Measurements from ENCODE around the gene KBTBD13. TPM values are rescaled to one million over a fixed set of nuclear protein-coding genes. Genes with fewer than 3 reads are reported as not detected.

The KBTBD13 gene
- total RNA-seq, 2 experiments from 2014 or later = not detected

DNA sequence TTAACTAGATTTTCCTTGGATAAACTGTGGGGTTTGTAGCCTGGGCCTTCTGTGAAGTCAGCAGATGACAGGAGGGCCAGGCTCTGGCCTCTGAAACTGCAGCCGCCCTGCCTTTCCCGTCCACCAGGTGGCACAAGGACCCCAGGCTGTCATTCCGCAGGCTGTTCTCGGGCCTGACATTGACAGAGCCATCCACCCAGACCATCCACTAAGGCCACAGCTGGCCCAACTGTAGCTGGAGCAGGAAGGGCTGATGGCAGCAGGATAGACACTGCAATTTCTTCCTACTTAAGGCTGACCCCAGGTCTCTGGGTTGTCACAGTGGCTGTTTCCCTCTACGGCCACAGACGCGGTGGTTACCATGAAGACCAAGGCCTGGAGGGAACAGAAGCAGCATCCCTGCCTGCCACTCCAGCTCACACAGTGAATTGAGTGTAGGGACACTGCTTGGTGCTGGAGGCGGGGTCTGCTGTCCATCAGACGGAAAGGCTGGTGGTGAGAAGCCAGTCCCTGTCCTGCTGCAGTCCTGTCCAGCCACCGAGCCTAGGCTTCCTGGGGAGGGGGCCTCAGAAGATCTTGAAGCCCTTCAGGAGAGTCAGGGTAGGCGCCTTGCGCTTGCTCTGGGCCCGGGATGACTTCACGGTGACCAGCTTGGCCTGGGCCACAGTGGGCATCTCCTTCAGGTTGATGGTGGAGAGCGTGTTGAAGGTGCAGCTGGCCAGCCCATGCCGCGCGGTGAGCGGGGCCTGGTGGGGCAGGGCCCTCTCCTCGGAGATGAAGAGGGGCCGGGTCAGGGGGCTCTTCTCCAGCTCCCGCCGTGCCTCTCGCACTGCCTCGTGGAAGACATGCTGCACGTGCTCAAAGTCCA, 22.0 kb upstream of the KBTBD13 start:
- Mint-ChIP-seq H3K27ac (no peak overlapping the region), H3K27me3 (ENCODE audit: low read depth) (no peaks in the 10 kb centered on the region), H3K4me3 (no peak overlapping the region), H3K4me1 (ENCODE audit: low read depth) (peaks cover 8% of the 10 kb centered on the region), H3K36me3 (ENCODE audit: low read depth) (no peaks in the 10 kb centered on the region), H3K9me3 (no peaks in the 10 kb centered on the region)
- CTCF ChIA-PET = interaction anchor here (0.6 to 2.6 kb wide), 9 partner anchors 13 to 245 kb away, joined by 3 to 13 read pairs (median 5); no protein-coding TSS in a partner anchor
- peak; percentile 71 for DNase-seq
- intact Hi-C loops (cut with micrococcal nuclease) = loop anchor here (1.0 kb wide), 3 partner anchors 24 to 243 kb away; no protein-coding TSS in a partner anchor

DNA sequence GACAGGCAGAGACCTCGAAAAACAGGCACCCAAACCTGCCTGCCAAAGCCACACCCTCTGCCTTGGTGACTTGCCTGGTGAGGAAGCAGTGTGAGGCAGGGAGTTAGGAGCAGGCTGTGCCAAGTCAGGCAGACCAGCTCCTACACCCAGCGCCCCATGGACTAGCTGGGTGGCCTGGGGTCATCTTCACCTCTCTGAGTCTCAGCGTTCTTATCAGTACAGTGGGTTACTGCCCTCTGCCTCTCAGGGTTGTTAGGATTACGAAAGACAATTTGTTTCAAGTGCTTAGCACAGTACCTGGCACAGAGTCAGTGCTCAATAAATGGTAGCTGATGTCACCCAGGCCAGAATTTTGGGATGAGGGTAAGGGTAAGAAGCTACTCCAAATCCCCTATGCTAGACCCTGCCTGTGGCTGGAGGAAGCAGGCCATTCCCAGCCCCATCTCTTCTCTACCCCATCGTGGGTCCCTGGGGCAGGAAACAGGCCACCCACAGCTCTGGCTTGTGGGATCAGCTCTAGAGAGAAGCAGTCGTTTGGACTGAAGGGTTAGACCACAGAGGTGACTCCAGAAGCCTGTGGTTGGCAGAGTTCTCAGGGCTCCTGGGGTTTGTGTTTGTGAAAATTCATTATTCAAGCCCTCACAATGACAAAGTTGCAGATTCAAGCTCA, 21.2 kb upstream of the KBTBD13 start:
- Mint-ChIP-seq H3K27me3 (ENCODE audit: low read depth) (no peaks in the 10 kb centered on the region), H3K27ac (no peak overlapping the region), H3K4me3 (no peak overlapping the region), H3K4me1 (ENCODE audit: low read depth) (peaks cover under 1% of the 10 kb centered on the region), H3K9me3 (no peaks in the 10 kb centered on the region), H3K36me3 (ENCODE audit: low read depth) (no peaks in the 10 kb centered on the region)
- CTCF ChIA-PET = interaction anchor here (0.6 to 2.6 kb wide), 11 partner anchors 9 to 245 kb away, joined by 3 to 13 read pairs (median 5); partner anchors contain the start of gene SLC51B
- intact Hi-C loops (cut with micrococcal nuclease) = no loop called here
- no peak for DNase-seq

DNA sequence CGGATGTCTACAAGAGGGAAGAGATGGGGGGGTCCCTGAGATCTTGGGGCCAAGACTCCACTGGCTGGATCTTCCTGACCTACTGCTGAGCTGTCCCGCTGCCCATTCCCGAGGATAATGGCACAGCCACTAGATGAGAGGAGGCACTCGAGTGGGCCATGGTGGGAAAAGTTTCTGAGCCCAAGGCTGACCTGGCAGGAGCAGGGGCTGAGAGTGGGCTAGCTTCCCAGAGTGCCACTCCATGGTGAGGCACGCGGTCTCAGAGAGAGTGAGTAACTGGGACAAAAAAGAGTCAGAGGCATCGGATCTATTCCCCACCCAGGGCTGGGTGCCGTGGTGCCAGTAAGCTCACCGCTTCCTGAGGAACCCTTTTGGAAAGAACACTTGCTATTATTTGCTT, 20.4 kb upstream of the KBTBD13 start:
- CTCF ChIA-PET = interaction anchor here (0.6 to 2.6 kb wide), 9 partner anchors 8 to 249 kb away, joined by 3 to 13 read pairs (median 5); partner anchors contain the start of gene SLC51B
- intact Hi-C loops (cut with micrococcal nuclease) = no loop called here
- DNase-seq = no peak
- Mint-ChIP-seq H3K4me1 (ENCODE audit: low read depth) (no peaks in the 10 kb centered on the region), H3K27ac (no peak overlapping the region), H3K4me3 (no peak overlapping the region), H3K36me3 (ENCODE audit: low read depth) (no peaks in the 10 kb centered on the region), H3K27me3 (ENCODE audit: low read depth) (no peaks in the 10 kb centered on the region), H3K9me3 (no peaks in the 10 kb centered on the region)

DNA sequence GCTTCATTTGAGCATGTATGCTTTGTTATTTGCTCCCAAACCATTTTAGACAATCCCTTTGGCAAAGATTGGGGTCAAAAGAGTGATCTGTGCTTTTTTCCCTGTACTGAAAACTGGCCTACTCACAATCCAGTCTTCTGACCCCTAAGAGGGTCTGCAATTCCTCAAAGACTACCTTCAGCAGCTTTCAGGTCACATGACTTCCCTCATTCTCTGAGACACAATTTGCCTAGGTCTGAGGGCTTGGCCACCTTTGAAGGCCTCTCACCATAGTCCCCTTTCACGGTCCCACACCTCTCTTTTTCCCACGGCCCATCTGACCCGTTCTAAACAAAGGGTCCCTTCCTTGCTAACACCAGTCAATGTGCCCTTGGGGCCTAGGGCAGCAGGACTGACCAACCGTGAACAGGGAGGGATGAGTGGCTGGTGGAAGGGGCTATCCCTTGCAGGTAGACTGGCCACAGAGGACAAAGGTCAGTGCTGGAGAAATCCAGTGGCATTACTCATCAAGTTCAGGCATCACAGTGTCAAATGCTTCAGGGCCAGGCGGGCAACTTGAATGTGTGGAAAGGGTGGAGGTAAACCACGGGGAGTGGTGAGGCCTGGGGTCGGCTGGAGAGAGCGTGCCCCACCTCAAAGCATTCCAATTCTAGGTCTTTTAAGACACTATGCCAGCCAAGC, 19.5 kb upstream of the KBTBD13 start:
- Mint-ChIP-seq H3K9me3 (no peaks in the 10 kb centered on the region), H3K36me3 (ENCODE audit: low read depth) (no peaks in the 10 kb centered on the region), H3K4me1 (ENCODE audit: low read depth) (no peaks in the 10 kb centered on the region), H3K27ac (no peak overlapping the region), H3K4me3 (no peak overlapping the region), H3K27me3 (ENCODE audit: low read depth) (no peaks in the 10 kb centered on the region)
- no peak for DNase-seq
- CTCF ChIA-PET = interaction anchor here (0.6 to 2.1 kb wide), 5 partner anchors 12 to 248 kb away, joined by 4 to 8 read pairs (median 5); partner anchors contain the start of gene SLC51B
- intact Hi-C loops (cut with micrococcal nuclease) = no loop called here

DNA sequence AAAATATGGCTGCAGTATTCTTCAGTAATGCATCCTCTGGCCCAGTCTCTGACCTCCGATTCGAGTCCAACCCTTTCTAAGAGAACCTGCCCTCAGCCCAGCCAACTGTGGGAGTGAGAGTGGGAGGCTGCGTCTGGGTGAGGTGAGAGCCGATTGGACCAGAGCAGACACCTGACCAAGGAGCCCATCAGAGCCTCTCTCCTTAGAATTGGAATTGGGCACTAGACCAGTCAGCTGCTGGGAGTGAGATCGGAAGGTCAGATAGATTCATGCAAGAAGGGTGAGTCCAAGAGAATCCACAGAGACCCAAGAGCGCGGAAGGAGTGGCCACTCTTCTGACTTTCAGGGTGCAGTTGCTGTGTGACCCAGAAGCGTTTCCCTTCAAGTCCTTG, 19.0 kb upstream of the KBTBD13 start:
- intact Hi-C loops (cut with micrococcal nuclease) = no loop called here
- DNase-seq = no peak
- Mint-ChIP-seq H3K27me3 (ENCODE audit: low read depth) (no peaks in the 10 kb centered on the region), H3K4me3 (no peak overlapping the region), H3K27ac (no peak overlapping the region), H3K36me3 (ENCODE audit: low read depth) (no peaks in the 10 kb centered on the region), H3K9me3 (no peaks in the 10 kb centered on the region), H3K4me1 (ENCODE audit: low read depth) (no peaks in the 10 kb centered on the region)
- CTCF ChIA-PET = no interaction called here

DNA sequence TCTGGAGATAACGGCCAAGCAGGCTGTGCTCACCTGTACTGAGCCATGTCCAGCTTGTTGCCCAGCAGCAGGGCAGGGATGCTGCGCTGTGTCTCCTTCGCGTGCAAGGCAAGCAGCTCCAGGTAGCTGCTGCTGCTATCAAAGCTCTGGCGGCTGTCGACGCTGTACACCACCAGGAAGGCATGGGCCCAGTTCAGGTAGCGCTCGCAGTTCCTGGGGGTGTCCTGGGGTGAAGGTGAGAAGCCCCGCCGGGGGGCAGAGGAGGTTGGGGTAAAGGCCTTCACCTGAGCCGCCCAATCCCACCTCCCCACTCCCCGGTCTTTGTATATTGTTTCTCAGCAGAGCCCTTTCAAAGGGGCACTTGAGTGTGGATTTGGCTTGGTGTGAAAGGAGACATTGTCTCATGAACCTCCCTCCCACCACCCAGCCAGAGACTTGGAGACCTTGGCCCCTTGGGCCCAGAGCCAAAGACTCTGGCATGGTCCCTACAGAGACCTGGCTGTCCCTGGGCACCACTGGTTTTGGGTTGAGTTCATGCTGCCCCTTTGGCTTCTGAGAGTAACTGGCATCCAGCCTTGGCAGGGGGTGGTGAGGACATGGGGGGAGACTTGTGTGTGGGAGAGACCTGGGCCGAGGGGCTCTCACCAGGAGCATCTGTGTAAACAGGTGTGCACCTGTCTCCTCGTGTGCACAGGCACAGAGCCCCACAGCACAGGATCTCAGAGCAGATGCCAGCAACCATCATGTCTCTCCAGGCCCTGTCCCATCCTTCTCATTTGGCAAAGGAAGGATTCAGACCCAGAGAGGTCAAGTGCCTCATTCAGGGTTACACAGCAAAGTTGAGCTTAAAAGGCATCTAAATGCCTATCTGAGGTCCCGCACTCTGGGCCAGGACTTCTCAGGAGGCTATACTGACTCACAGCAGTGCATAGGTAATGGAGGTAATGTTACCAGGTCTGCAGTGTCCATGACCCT, 17.9 kb upstream of the KBTBD13 start:
- no peak for DNase-seq
- intact Hi-C loops (cut with micrococcal nuclease) = no loop called here
- Mint-ChIP-seq H3K36me3 (ENCODE audit: low read depth) (no peaks in the 10 kb centered on the region), H3K4me1 (ENCODE audit: low read depth) (no peaks in the 10 kb centered on the region), H3K4me3 (no peak overlapping the region), H3K27ac (no peak overlapping the region), H3K9me3 (no peaks in the 10 kb centered on the region), H3K27me3 (ENCODE audit: low read depth) (no peaks in the 10 kb centered on the region)
- CTCF ChIA-PET = no interaction called here

DNA sequence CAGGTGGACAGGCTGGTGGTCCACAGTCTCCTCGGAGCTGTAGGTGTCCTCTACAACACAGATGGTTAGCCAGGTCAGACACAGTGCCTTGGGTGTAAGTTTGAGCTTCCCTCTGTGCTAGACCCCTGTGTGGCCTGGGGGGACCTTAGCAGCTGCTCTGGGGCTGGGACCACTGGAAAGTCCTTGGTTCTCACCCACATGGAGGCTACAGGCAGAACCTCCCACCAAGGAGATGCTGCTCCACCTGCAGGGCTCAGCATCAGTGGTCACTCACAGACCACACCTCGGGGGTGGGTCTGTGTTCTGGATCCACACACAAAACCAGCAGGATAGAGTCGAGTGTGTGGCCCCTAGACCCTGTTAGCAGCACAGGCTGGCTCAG, 17.2 kb upstream of the KBTBD13 start:
- Mint-ChIP-seq H3K36me3 (ENCODE audit: low read depth) (no peaks in the 10 kb centered on the region), H3K4me3 (no peak overlapping the region), H3K9me3 (no peaks in the 10 kb centered on the region), H3K27ac (no peak overlapping the region), H3K4me1 (ENCODE audit: low read depth) (no peaks in the 10 kb centered on the region), H3K27me3 (ENCODE audit: low read depth) (no peaks in the 10 kb centered on the region)
- intact Hi-C loops (cut with micrococcal nuclease) = no loop called here
- CTCF ChIA-PET = no interaction called here
- DNase-seq = no peak

DNA sequence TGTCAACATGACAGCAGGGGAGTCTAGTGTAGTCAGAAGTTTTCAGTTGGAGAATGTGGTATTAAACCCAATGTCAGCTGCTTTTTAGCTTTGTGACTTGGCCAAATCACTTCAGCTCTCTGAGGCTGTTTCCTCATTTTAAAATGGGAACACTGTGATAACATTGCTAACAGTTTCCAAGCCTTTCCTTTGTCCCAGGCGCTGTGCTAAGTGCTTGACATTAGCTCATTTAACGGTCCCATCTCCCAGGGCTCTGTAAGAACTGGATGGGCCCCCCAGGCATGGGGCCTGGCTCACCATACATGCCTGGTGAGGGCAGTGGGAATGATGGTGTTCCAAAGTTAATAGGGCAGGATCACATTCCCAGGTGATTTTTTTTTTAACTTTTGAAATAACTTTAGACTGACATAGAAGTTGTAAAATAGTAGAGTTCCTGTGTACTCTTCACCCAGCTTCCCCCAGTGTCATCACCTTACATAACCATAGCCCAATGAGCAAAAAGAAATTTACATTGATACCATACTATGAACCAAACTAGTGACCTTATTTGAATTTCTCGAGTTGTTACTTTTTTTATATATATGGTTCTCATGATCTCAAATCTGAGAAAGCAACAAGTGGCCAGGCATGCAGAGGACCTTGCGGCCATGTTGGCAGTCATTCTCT, 16.5 kb upstream of the KBTBD13 start:
- Mint-ChIP-seq H3K36me3 (ENCODE audit: low read depth) (no peaks in the 10 kb centered on the region), H3K27ac (no peak overlapping the region), H3K4me1 (ENCODE audit: low read depth) (no peaks in the 10 kb centered on the region), H3K27me3 (ENCODE audit: low read depth) (no peaks in the 10 kb centered on the region), H3K4me3 (no peak overlapping the region), H3K9me3 (no peaks in the 10 kb centered on the region)
- intact Hi-C loops (cut with micrococcal nuclease) = no loop called here
- CTCF ChIA-PET = no interaction called here
- no peak for DNase-seq

DNA sequence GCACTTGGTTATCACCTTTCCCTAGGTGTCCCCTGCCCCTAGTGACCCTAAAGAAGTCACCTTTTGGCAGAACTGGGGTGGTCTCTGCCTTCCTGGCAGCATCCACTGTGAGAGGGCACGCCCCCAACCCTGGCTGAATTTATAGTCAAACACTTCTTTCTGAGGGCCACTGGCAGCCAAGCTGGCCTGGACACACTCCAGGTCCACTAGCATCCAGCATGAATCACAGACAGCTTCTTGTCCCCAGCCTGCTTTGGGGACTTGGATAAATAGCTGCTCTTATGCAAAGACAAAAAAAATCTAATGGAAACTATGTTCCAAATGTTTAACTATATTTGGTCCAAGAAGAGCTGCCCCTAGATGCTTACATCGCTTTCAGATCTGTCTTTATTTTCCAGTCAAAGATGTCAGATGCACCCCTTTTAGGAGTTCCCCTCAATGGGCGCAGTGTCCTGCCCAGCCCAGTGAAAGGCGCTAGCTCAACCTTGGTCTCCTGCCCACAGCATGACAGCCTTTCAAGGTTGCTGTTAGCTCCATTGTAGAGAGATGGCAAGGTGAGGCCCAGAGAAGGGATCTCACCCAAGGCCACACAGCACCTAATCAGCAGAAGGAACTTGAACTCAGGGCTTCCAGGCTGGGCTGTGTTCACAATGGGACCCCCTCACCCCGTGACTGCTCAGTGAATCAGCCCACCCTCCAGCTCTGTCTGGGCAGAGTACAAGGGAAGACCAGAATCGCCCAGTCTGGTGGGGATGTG, 15.7 kb upstream of the KBTBD13 start:
- no peak for DNase-seq
- Mint-ChIP-seq H3K27ac (no peak overlapping the region), H3K9me3 (no peaks in the 10 kb centered on the region), H3K4me3 (no peak overlapping the region), H3K27me3 (ENCODE audit: low read depth) (peaks cover 7% of the 10 kb centered on the region), H3K4me1 (ENCODE audit: low read depth) (no peaks in the 10 kb centered on the region), H3K36me3 (ENCODE audit: low read depth) (no peaks in the 10 kb centered on the region)
- CTCF ChIA-PET = interaction anchor here (0.7 kb wide), 1 partner anchor 18 kb away, joined by 3 read pairs; no protein-coding TSS in a partner anchor
- intact Hi-C loops (cut with micrococcal nuclease) = no loop called here

DNA sequence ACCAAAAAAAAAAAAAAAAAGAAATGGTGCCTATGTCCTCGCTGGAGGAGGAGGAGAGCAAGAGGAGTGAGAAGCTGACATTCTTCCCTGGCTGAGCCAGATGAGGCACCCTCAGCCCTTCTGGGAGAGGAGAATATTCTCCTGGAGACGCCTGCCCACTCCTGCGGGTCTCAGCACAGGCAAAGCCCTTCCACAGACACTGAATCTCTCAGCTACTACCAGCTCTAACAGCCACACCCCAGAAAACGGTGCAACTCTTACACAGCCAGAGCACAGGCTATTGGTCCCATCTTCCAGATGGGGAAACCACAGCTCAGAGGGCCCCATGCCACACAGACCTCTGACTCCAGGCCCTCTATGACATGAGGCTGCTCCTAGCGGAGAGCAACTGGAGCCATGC, 14.5 kb upstream of the KBTBD13 start:
- Mint-ChIP-seq H3K27me3 (ENCODE audit: low read depth) (peaks cover 15% of the 10 kb centered on the region), H3K27ac (no peak overlapping the region), H3K9me3 (no peaks in the 10 kb centered on the region), H3K36me3 (ENCODE audit: low read depth) (no peaks in the 10 kb centered on the region), H3K4me3 (no peak overlapping the region), H3K4me1 (ENCODE audit: low read depth) (peaks cover under 1% of the 10 kb centered on the region)
- CTCF ChIA-PET = interaction anchor here (0.7 to 0.9 kb wide), 2 partner anchors 28 to 944 kb away, joined by 3 read pairs; no protein-coding TSS in a partner anchor
- intact Hi-C loops (cut with micrococcal nuclease) = no loop called here
- DNase-seq = no peak
